OCI-LY1 (cell line): ENCODE measurements around the gene GPRASP3.

ENCODE experiments used
- CTCF ChIP-seq: fragments of 200-600 bp; sonication (generic), shearing (Covaris generic); IDR thresholded peaks from 2 replicates; pipeline ENCODE4 v1.5.1; 2017; ENCODE audit warnings: mild to moderate bottlenecking, antibody characterized with exemption, low read length, moderate library complexity, mixed read lengths
- EZH2 ChIP-seq: fragments of 200-600 bp; sonication (generic), shearing (Covaris generic); IDR thresholded peaks from 2 replicates; pipeline ENCODE4 v1.8.0; 2017; ENCODE audit warnings: borderline replicate concordance, mixed run types, mild to moderate bottlenecking, antibody characterized with exemption, low read length, moderate library complexity, mixed read lengths

- TF ChIP-seq CTCF (no peak), EZH2 (no peak)
Observed at GRCh38 chrX:102723456-102723855, 2.9 kb downstream of the GPRASP3 start.
